ENCODE results near the gene PRDX5. TPM values are rescaled to one million over a fixed set of nuclear protein-coding genes. Genes with fewer than 3 reads are reported as not detected.

PRDX5 gene
- total RNA-seq, 1 experiment from 2014 or later = 381 TPM

- Histone ChIP-seq H3K9me2 (ENCODE audit: insufficient read depth) (no peaks in the 10 kb centered on the region), H3F3A (ENCODE audit: insufficient read depth, low read depth) (peaks cover 39% of the 10 kb centered on the region), H3K27me3 (ENCODE audit: insufficient read depth, low read depth) (no peaks in the 10 kb centered on the region), H3K9me3 (ENCODE audit: insufficient read depth, low read depth) (no peaks in the 10 kb centered on the region), H4K20me1 (ENCODE audit: insufficient read depth) (no peaks in the 10 kb centered on the region), H3K27ac (no peak overlapping the region), H3K36me3 (ENCODE audit: low read depth) (no peaks in the 10 kb centered on the region), H3K4me2 (no peak overlapping the region), H3K4me1 (replicated peaks; ENCODE audit: insufficient read depth) (peaks cover 44% of the 10 kb centered on the region), H2AFZ (no peak overlapping the region), H3K4me3 (no peak overlapping the region), H3K79me2 (ENCODE audit: low read depth) (no peaks in the 10 kb centered on the region)
- ChIA-PET POLR2A (ENCODE audit: unreplicated experiment) (no interaction called here), CTCF (interaction anchor here (1.4 kb wide), 1 partner anchor 20 kb away, joined by 3 read pairs; the partner anchor contains the start of genes PRDX5 and TRMT112)
- BruUV-seq (replicated peaks) = no TSS peak
- TF ChIP-seq EZH2 (IDR thresholded peaks at IDR 0.05; ENCODE audit: low read depth) = no peak
- TF ChIP-seq, protein P1, sequence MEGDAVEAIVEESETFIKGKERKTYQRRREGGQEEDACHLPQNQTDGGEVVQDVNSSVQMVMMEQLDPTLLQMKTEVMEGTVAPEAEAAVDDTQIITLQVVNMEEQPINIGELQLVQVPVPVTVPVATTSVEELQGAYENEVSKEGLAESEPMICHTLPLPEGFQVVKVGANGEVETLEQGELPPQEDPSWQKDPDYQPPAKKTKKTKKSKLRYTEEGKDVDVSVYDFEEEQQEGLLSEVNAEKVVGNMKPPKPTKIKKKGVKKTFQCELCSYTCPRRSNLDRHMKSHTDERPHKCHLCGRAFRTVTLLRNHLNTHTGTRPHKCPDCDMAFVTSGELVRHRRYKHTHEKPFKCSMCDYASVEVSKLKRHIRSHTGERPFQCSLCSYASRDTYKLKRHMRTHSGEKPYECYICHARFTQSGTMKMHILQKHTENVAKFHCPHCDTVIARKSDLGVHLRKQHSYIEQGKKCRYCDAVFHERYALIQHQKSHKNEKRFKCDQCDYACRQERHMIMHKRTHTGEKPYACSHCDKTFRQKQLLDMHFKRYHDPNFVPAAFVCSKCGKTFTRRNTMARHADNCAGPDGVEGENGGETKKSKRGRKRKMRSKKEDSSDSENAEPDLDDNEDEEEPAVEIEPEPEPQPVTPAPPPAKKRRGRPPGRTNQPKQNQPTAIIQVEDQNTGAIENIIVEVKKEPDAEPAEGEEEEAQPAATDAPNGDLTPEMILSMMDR (conservative IDR thresholded peaks at IDR 0.05) = no peak
- intact Hi-C loops (cut with micrococcal nuclease; ENCODE audit: unreplicated experiment) = no loop called here
- no peak for DNase-seq
Observed at GRCh38 chr11:64337538-64338249, 19.8 kb downstream of the PRDX5 start.

- Histone ChIP-seq H3K9me2 (ENCODE audit: insufficient read depth) (no peaks in the 10 kb centered on the region), H3K36me3 (ENCODE audit: low read depth) (no peaks in the 10 kb centered on the region), H3K27ac (no peak overlapping the region), H3K27me3 (ENCODE audit: insufficient read depth, low read depth) (no peaks in the 10 kb centered on the region), H3K79me2 (ENCODE audit: low read depth) (no peaks in the 10 kb centered on the region), H2AFZ (no peak overlapping the region), H3K9me3 (ENCODE audit: insufficient read depth, low read depth) (no peaks in the 10 kb centered on the region), H3K4me1 (replicated peaks; ENCODE audit: insufficient read depth) (peaks cover 36% of the 10 kb centered on the region), H3K4me2 (no peak overlapping the region), H3K4me3 (no peak overlapping the region), H4K20me1 (ENCODE audit: insufficient read depth) (no peaks in the 10 kb centered on the region), H3F3A (ENCODE audit: insufficient read depth, low read depth) (peaks cover 29% of the 10 kb centered on the region)
- ChIA-PET POLR2A (ENCODE audit: unreplicated experiment) (no interaction called here), CTCF (interaction anchor here (1.4 kb wide), 1 partner anchor 21 kb away, joined by 3 read pairs; the partner anchor contains the start of genes PRDX5 and TRMT112)
- intact Hi-C loops (cut with micrococcal nuclease; ENCODE audit: unreplicated experiment) = no loop called here
- DNase-seq = no peak
- TF ChIP-seq, protein P1 (conservative IDR thresholded peaks at IDR 0.05) = no peak
- TF ChIP-seq EZH2 (IDR thresholded peaks at IDR 0.05; ENCODE audit: low read depth) = no peak
- BruUV-seq (replicated peaks) = no TSS peak
Observed at GRCh38 chr11:64338716-64339115, 20.8 kb downstream of the PRDX5 start.

DNA sequence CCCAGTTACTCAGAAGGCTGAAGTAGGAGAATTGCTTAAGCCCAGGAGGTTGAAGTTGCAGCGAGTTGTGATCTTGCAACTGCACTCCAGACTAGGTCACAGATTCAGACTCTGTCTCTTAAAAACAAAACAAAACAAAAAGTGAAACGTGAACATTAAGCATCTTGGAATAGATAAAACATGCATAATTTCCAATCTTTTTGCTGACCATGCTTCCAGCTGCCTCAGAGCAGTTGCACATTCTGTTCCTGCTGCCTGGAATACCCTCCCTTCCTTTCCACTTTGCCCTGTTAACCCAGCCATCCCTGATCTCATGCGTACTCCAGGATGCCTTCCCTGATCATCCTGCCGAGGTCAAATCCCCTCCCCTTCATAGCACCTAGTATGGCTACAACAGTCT is 21.4 kb downstream of the PRDX5 start:
- Histone ChIP-seq H3K36me3 (ENCODE audit: low read depth) (no peaks in the 10 kb centered on the region), H2AFZ (no peak overlapping the region), H3K27ac (no peak overlapping the region), H3K4me2 (no peak overlapping the region), H3K27me3 (ENCODE audit: insufficient read depth, low read depth) (no peaks in the 10 kb centered on the region), H3K9me2 (ENCODE audit: insufficient read depth) (no peaks in the 10 kb centered on the region), H3K79me2 (ENCODE audit: low read depth) (no peaks in the 10 kb centered on the region), H3F3A (ENCODE audit: insufficient read depth, low read depth) (peaks cover 26% of the 10 kb centered on the region), H3K4me1 (replicated peaks; ENCODE audit: insufficient read depth) (peaks cover 34% of the 10 kb centered on the region), H3K4me3 (no peak overlapping the region), H4K20me1 (ENCODE audit: insufficient read depth) (no peaks in the 10 kb centered on the region), H3K9me3 (ENCODE audit: insufficient read depth, low read depth) (no peaks in the 10 kb centered on the region)
- no peak for DNase-seq
- intact Hi-C loops (cut with micrococcal nuclease; ENCODE audit: unreplicated experiment) = no loop called here
- CTCF ChIA-PET = no interaction called here
- no TSS peak for BruUV-seq (replicated peaks)
- TF ChIP-seq, protein P1 (conservative IDR thresholded peaks at IDR 0.05) = no peak
- no peak for TF ChIP-seq EZH2 (IDR thresholded peaks at IDR 0.05; ENCODE audit: low read depth)
- POLR2A ChIA-PET (ENCODE audit: unreplicated experiment) = no interaction called here

Measured in PC-9 (cell line).